GM10266 (cell line): ENCODE results near the gene MPHOSPH9.

Source experiments
- DNase-seq: peaks from one replicate; pipeline ENCODE4 v3.0.0; 2012; ENCODE audit errors: extremely low spot score
- CTCF ChIP-seq: IDR thresholded peaks from 2 replicates; pipeline ENCODE4 v1.5.1; 2012; ENCODE audit warnings: mild to moderate bottlenecking, low read depth; ENCODE audit not compliant: control insufficient read depth, insufficient read depth; ENCODE audit errors: missing control alignments

The MPHOSPH9 gene

GRCh38 chr12:123148223-123148622 lies 84.7 kb downstream of the MPHOSPH9 start:
- TF ChIP-seq CTCF = no peak
- DNase-seq = no peak

- TF ChIP-seq CTCF = no peak
- DNase-seq = no peak
Measured at GRCh38 chr12:123145211-123145610, 87.7 kb downstream of the MPHOSPH9 start.

- no peak for DNase-seq
- no peak for TF ChIP-seq CTCF
Measured at GRCh38 chr12:123143736-123144461, 89.0 kb downstream of the MPHOSPH9 start.

- DNase-seq = no peak
- TF ChIP-seq CTCF = no peak
Measured at GRCh38 chr12:123142921-123143735, 89.8 kb downstream of the MPHOSPH9 start.

GRCh38 chr12:123142518-123142840 lies 90.5 kb downstream of the MPHOSPH9 start:
- no peak for DNase-seq
- TF ChIP-seq CTCF = no peak

- DNase-seq = no peak
Measured at GRCh38 chr12:123141615-123142517, 91.1 kb downstream of the MPHOSPH9 start.

More at GRCh38 chr12:123141615-123142517, 91.1 kb downstream of the MPHOSPH9 start:
- no peak for TF ChIP-seq CTCF
